Progenitor cell of endocrine pancreas (in vitro differentiated cells): ENCODE data around the gene ZFPL1. TPM values are rescaled to one million over a fixed set of nuclear protein-coding genes. Genes with fewer than 3 reads are reported as not detected.

Experiments
- DNase-seq: peaks from one replicate; pipeline ENCODE4 v3.0.0; 2021; ENCODE audit warnings: low spot score; ENCODE audit not compliant: unreplicated experiment
- H3K27ac Mint-ChIP-seq: 2 replicates; pipeline ENCODE4 v1.8.0; 2021; ENCODE audit warnings: mild to moderate bottlenecking, moderate library complexity, mixed read lengths
- H3K27me3 Mint-ChIP-seq: 2 replicates; pipeline ENCODE4 v1.8.0; 2021; ENCODE audit warnings: mixed read lengths
- H3K36me3 Mint-ChIP-seq: 2 replicates; pipeline ENCODE4 v1.8.0; 2022; ENCODE audit warnings: mixed read lengths; ENCODE audit not compliant: insufficient read depth
- H3K4me1 Mint-ChIP-seq: 2 replicates; pipeline ENCODE4 v1.8.0; 2021; ENCODE audit warnings: low read depth, mixed read lengths
- H3K4me3 Mint-ChIP-seq: 2 replicates; pipeline ENCODE4 v1.8.0; 2021; ENCODE audit warnings: low read depth, mild to moderate bottlenecking, moderate library complexity, mixed read lengths
- H3K9me3 Mint-ChIP-seq: 2 replicates; pipeline ENCODE4 v1.8.0; 2021; ENCODE audit warnings: low read depth, mixed read lengths
- CTCF ChIP-seq: fragments of 200-600 bp; sonication (generic); IDR thresholded peaks from one replicate; pipeline ENCODE4 v1.5.0; 2021; ENCODE audit warnings: antibody characterized with exemption, mild to moderate bottlenecking; ENCODE audit not compliant: unreplicated experiment
- total RNA-seq: library from RNA; stranded (reverse); gene quantifications from 2 replicates; pipeline ENCODE4 v1.2.1, GENCODE V29; 2021

ZFPL1 gene
- total RNA-seq, 1 donor from 2014 or later = 43.3 TPM

GRCh38 chr11:65132238-65132987 lies 48.4 kb downstream of the ZFPL1 start:
- H3K27me3 Mint-ChIP-seq = no peaks in the 10 kb centered on the region
- no peak for TF ChIP-seq CTCF
- DNase-seq = no peak
- H3K4me1 Mint-ChIP-seq = peaks cover 20% of the 10 kb centered on the region
- peak overlapping the region; percentile 98 for H3K4me3 Mint-ChIP-seq
- peaks cover 4% of the 10 kb centered on the region for H3K36me3 Mint-ChIP-seq
- peak overlapping the region; percentile 41 for H3K27ac Mint-ChIP-seq
- no peaks in the 10 kb centered on the region for H3K9me3 Mint-ChIP-seq

- Mint-ChIP-seq H3K27ac (peak overlapping the region; percentile 100), H3K9me3 (no peaks in the 10 kb centered on the region), H3K36me3 (peaks cover 4% of the 10 kb centered on the region), H3K27me3 (no peaks in the 10 kb centered on the region), H3K4me3 (peak overlapping the region; percentile 98), H3K4me1 (peaks cover 20% of the 10 kb centered on the region)
- no peak for DNase-seq
- no peak for TF ChIP-seq CTCF
These were observed 49.1 kb downstream of the ZFPL1 start for GRCh38 chr11:65132988-65133700.

GRCh38 chr11:65133724-65134123 lies 49.7 kb downstream of the ZFPL1 start:
- Mint-ChIP-seq H3K4me1 (peaks cover 20% of the 10 kb centered on the region), H3K4me3 (peak overlapping the region; percentile 98), H3K36me3 (peaks cover 4% of the 10 kb centered on the region), H3K27ac (peak overlapping the region; percentile 100), H3K27me3 (no peaks in the 10 kb centered on the region), H3K9me3 (no peaks in the 10 kb centered on the region)
- TF ChIP-seq CTCF = no peak
- no peak for DNase-seq

- no peaks in the 10 kb centered on the region for H3K9me3 Mint-ChIP-seq
- H3K4me1 Mint-ChIP-seq = peaks cover 20% of the 10 kb centered on the region
- H3K27ac Mint-ChIP-seq = peak within 1 kb of the TSS; percentile 100
- H3K36me3 Mint-ChIP-seq = peaks cover 4% of the 10 kb centered on the region
- H3K27me3 Mint-ChIP-seq = no peaks in the 10 kb centered on the region
- peak within 1 kb of the TSS; percentile 98 for H3K4me3 Mint-ChIP-seq
- peak; percentile 74 for DNase-seq
- no peak for TF ChIP-seq CTCF
These were observed 50.4 kb downstream of the ZFPL1 start, which contains the start of gene SYVN1 for GRCh38 chr11:65134240-65134951. Gene SYVN1, minus strand, starts transcription at chr11:65134519. Its CDS starts 918 bp downstream, at chr11:65133601.
